ENCODE data around the gene GALNT3.

GRCh38 chr2:165820296-165820695 lies 26.2 kb upstream of the GALNT3 start:
- TF ChIP-seq CTCF (IDR thresholded peaks at IDR 0.05; ENCODE audit: low read depth, low read length, missing input control): no peak
- no peak for TF ChIP-seq YY1 (IDR thresholded peaks at IDR 0.05)
- TF ChIP-seq RAD21 (IDR thresholded peaks at IDR 0.05): no peak
- TF ChIP-seq HNF4G (IDR thresholded peaks at IDR 0.05): no peak
- no peak for TF ChIP-seq TAF1 (conservative IDR thresholded peaks at IDR 0.05)
- TF ChIP-seq SP1 (IDR thresholded peaks at IDR 0.05): no peak
- no peak for TF ChIP-seq EGR1 (IDR thresholded peaks at IDR 0.05; ENCODE audit: low read depth in 2 of 2)
- TF ChIP-seq JUND (IDR thresholded peaks at IDR 0.05): no peak
